K562 (cell line): Measurements from ENCODE around the gene E2F3. TPM values are rescaled to one million over a fixed set of nuclear protein-coding genes. Genes with fewer than 3 reads are reported as not detected.
A peak's percentile ranks its signal among the peaks of the same experiment; 100 is the strongest.

Experiments used
- BRD9 ChIP-seq: fragments of 450-650 bp; IDR thresholded peaks from 2 replicates; pipeline ENCODE4 v1.6.1; 2018; ENCODE audit warnings: low read depth; ENCODE audit not compliant: partially characterized antibody
- ETV1 ChIP-seq: fragments of 450-650 bp; conservative IDR thresholded peaks from 2 replicates; pipeline ENCODE4 v1.6.1; 2016; ENCODE audit warnings: missing genetic modification characterization, control low read depth, low read depth, missing compliant biosample characterization
- FOXJ2 ChIP-seq: fragments of 200-800 bp; sonication (Bioruptor generic); IDR thresholded peaks from 2 replicates; pipeline ENCODE4 v1.6.1; 2016; ENCODE audit warnings: missing genetic modification characterization, missing compliant biosample characterization
- KDM2B ChIP-seq: fragments of 250-450 bp; sonication (Bioruptor Pico); IDR thresholded peaks from 2 replicates; pipeline ENCODE4 v1.8.0; 2021; ENCODE audit warnings: mild to moderate bottlenecking, moderate library complexity
- MXI1 ChIP-seq: IDR thresholded peaks from 2 replicates; pipeline ENCODE4 v1.6.1; 2011; ENCODE audit warnings: low read depth, mild to moderate bottlenecking, improper control_type of control experiment, low read length
- POLR2AphosphoS2 ChIP-seq: IDR thresholded peaks from 2 replicates; pipeline ENCODE4 v1.6.1; 2012; ENCODE audit warnings: low read length, improper control_type of control experiment
- POLR2AphosphoS5 ChIP-seq: IDR thresholded peaks from 2 replicates; pipeline ENCODE4 v1.6.1; 2011; ENCODE audit warnings: mild to moderate bottlenecking, low read depth, low read length, moderate library complexity; ENCODE audit not compliant: control insufficient read depth, insufficient read depth
- PRPF4 ChIP-seq: fragments of 200-400 bp; formaldehyde crosslinking; IDR thresholded peaks from one replicate; pipeline ENCODE4 v1.6.1; 2017; ENCODE audit warnings: low read length, low read depth, mild to moderate bottlenecking; ENCODE audit not compliant: insufficient read depth, poor library complexity, severe bottlenecking
- PTTG1 ChIP-seq: fragments of 450-650 bp; IDR thresholded peaks from 2 replicates; pipeline ENCODE4 v1.6.1; 2016; ENCODE audit warnings: low read depth, mild to moderate bottlenecking, missing genetic modification characterization, missing compliant biosample characterization
- RB1 ChIP-seq: fragments of 450-650 bp; IDR thresholded peaks from 2 replicates; pipeline ENCODE4 v1.6.1; 2017; ENCODE audit warnings: low read depth, mild to moderate bottlenecking
- SMARCC2 ChIP-seq: fragments of 450-650 bp; IDR thresholded peaks from 2 replicates; pipeline ENCODE4 v1.6.1; 2017; ENCODE audit warnings: antibody characterized with exemption, moderate library complexity, mild to moderate bottlenecking, low read depth
- TAF9B ChIP-seq: fragments of 450-650 bp; IDR thresholded peaks from 2 replicates; pipeline ENCODE4 v1.6.1; 2018; ENCODE audit warnings: mild to moderate bottlenecking; ENCODE audit not compliant: partially characterized antibody
- ZNF143 ChIP-seq: sonication (generic); formaldehyde crosslinking; IDR thresholded peaks from 2 replicates; pipeline ENCODE4 v1.9.0; 2022; ENCODE audit warnings: mild to moderate bottlenecking, missing genetic modification reagents
- polyA plus RNA-seq, 8 experiments: library from polyadenylated mRNA; depleted of rRNA in 4 of 8; stranded (reverse) in 5 of 8; unstranded in 3 of 8; fragments of >200 nt; fragmentation: Nextera tagmentation in 2 of 8; fragmentation: Illumina TruSeq in 1 of 8; extraction: Ambion mirVana in 2 of 8; extraction: Trizol in 1 of 8; gene quantifications; 2 replicates each; pipeline versions ENCODE4 v1.2.1 to v1.2.3, GENCODE V29; 2011 to 2014; ENCODE audit warnings: inconsistent platforms in 1 of 8, missing spikeins in 1 of 8
- total RNA-seq, 7 experiments: library from RNA; depleted of rRNA in 6 of 7; stranded (reverse); fragments of >200 nt in 6 of 7; fragmentation: Illumina TruSeq in 2 of 7; extraction: Trizol in 2 of 7; gene quantifications; 2 replicates each; pipeline versions ENCODE4 v1.2.1 to v1.2.3, GENCODE V29; 2011 to 2021; ENCODE audit warnings: low replicate concordance in 1 of 7
- TF ChIP-seq, protein P1 (sequence below): fragments of 450-650 bp; IDR thresholded peaks from 2 replicates; pipeline ENCODE4 v1.7.1; 2018; ENCODE audit warnings: mild to moderate bottlenecking, low read depth; ENCODE audit not compliant: partially characterized antibody
- TF ChIP-seq, protein P2 (sequence below), 2 experiments: IDR thresholded peaks; 2 replicates each; pipeline ENCODE4 v1.6.1; 2012; ENCODE audit warnings: improper control_type of control experiment in 2 of 2, low read depth in 2 of 2, low read length in 2 of 2, borderline replicate concordance in 1 of 2
- TF ChIP-seq, protein P3 (sequence below): fragments of 250-450 bp; sonication (Bioruptor Pico); IDR thresholded peaks from 2 replicates; pipeline ENCODE4 v1.4.0; 2020; ENCODE audit warnings: mild to moderate bottlenecking, moderate library complexity
- TF ChIP-seq, protein P4 (sequence below): sonication (generic); formaldehyde crosslinking; IDR thresholded peaks from 2 replicates; pipeline ENCODE4 v1.8.1; 2022; ENCODE audit warnings: missing genetic modification reagents
- TF ChIP-seq, protein P5 (sequence below): sonication (generic); formaldehyde crosslinking; IDR thresholded peaks from 2 replicates; pipeline ENCODE4 v1.5.0; 2020; ENCODE audit warnings: missing genetic modification reagents

E2F3 gene
- total and polyA plus RNA-seq, 9 of the 15 experiments (the other 6 are each of a cell fraction or from before 2014, with no cell fraction given) = 11.1 to 44.7 (median 27.2) TPM

DNA sequence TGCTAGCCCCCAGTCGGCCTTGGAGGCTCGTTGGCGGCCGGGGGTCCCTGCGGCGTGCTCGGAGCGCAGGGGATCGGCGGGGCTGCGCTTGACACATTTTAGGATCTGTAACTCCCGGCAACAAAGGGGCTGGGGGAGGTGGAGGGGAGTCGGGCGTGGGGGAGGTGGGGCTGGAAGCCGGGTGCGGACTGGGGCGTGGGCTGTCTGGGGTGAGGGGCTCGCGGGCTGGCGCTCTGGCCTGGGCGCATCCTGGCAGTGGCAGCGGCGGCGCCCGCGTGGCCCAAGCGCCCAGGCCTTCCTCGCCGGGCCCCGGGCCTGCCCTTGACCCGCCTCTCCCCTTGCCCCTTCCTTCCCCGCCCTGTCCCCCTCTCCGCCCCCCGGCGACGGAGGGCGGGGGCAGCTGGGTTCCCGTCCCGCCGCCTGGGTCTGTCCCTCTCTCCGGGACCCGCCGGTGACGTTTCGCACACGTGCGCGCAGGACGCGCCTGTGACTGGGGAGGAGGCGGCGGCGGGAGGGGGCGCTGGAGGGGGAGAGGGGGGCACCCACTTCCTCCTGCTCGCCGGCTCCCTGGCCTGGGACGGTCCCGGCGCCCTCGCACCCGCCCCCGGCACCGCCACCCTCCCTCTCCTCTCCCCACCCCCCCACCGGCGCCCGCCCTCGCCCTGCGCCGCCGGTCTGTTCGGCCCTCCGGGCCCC lies 1.5 kb downstream of the E2F3 start (continued):
- TF ChIP-seq, protein P1, sequence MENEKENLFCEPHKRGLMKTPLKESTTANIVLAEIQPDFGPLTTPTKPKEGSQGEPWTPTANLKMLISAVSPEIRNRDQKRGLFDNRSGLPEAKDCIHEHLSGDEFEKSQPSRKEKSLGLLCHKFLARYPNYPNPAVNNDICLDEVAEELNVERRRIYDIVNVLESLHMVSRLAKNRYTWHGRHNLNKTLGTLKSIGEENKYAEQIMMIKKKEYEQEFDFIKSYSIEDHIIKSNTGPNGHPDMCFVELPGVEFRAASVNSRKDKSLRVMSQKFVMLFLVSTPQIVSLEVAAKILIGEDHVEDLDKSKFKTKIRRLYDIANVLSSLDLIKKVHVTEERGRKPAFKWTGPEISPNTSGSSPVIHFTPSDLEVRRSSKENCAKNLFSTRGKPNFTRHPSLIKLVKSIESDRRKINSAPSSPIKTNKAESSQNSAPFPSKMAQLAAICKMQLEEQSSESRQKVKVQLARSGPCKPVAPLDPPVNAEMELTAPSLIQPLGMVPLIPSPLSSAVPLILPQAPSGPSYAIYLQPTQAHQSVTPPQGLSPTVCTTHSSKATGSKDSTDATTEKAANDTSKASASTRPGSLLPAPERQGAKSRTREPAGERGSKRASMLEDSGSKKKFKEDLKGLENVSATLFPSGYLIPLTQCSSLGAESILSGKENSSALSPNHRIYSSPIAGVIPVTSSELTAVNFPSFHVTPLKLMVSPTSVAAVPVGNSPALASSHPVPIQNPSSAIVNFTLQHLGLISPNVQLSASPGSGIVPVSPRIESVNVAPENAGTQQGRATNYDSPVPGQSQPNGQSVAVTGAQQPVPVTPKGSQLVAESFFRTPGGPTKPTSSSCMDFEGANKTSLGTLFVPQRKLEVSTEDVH = no peak
- TF ChIP-seq BRD9 (no peak), PTTG1 (tag) (no peak), SMARCC2 (no peak), POLR2AphosphoS2 (no peak), KDM2B (no peak), MXI1 (no peak; the same call in 1 of the 2 replicates), ZNF143 (CRISPR knock-in tag) (no peak; the same call in 1 of the 2 replicates), ETV1 (tag) (no peak; the same call in 1 of the 2 replicates), FOXJ2 (peak; percentile 54; the same call in 1 of the 2 replicates), PRPF4 (no peak), RB1 (peak; percentile 75), TAF9B (peak; percentile 17), POLR2AphosphoS5 (peak; percentile 50)
- TF ChIP-seq, protein P2, sequence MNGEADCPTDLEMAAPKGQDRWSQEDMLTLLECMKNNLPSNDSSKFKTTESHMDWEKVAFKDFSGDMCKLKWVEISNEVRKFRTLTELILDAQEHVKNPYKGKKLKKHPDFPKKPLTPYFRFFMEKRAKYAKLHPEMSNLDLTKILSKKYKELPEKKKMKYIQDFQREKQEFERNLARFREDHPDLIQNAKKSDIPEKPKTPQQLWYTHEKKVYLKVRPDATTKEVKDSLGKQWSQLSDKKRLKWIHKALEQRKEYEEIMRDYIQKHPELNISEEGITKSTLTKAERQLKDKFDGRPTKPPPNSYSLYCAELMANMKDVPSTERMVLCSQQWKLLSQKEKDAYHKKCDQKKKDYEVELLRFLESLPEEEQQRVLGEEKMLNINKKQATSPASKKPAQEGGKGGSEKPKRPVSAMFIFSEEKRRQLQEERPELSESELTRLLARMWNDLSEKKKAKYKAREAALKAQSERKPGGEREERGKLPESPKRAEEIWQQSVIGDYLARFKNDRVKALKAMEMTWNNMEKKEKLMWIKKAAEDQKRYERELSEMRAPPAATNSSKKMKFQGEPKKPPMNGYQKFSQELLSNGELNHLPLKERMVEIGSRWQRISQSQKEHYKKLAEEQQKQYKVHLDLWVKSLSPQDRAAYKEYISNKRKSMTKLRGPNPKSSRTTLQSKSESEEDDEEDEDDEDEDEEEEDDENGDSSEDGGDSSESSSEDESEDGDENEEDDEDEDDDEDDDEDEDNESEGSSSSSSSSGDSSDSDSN (IDR thresholded peaks at IDR 0.05; ENCODE audit: borderline replicate concordance in 1 of 2, low read depth in 2 of 2, low read length in 2 of 2) = peak in 1 of 2 experiments; percentile 64; a peak in 1 of 4 replicates
- TF ChIP-seq, protein P3, sequence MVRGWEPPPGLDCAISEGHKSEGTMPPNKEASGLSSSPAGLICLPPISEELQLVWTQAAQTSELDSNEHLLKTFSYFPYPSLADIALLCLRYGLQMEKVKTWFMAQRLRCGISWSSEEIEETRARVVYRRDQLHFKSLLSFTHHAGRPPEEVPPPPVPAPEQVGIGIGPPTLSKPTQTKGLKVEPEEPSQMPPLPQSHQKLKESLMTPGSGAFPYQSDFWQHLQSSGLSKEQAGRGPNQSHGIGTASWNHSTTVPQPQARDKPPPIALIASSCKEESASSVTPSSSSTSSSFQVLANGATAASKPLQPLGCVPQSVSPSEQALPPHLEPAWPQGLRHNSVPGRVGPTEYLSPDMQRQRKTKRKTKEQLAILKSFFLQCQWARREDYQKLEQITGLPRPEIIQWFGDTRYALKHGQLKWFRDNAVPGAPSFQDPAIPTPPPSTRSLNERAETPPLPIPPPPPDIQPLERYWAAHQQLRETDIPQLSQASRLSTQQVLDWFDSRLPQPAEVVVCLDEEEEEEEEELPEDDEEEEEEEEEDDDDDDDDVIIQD (CRISPR knock-in tag) = no peak
- TF ChIP-seq, protein P4, sequence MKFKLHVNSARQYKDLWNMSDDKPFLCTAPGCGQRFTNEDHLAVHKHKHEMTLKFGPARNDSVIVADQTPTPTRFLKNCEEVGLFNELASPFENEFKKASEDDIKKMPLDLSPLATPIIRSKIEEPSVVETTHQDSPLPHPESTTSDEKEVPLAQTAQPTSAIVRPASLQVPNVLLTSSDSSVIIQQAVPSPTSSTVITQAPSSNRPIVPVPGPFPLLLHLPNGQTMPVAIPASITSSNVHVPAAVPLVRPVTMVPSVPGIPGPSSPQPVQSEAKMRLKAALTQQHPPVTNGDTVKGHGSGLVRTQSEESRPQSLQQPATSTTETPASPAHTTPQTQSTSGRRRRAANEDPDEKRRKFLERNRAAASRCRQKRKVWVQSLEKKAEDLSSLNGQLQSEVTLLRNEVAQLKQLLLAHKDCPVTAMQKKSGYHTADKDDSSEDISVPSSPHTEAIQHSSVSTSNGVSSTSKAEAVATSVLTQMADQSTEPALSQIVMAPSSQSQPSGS (CRISPR knock-in tag) = no peak
- TF ChIP-seq, protein P5, sequence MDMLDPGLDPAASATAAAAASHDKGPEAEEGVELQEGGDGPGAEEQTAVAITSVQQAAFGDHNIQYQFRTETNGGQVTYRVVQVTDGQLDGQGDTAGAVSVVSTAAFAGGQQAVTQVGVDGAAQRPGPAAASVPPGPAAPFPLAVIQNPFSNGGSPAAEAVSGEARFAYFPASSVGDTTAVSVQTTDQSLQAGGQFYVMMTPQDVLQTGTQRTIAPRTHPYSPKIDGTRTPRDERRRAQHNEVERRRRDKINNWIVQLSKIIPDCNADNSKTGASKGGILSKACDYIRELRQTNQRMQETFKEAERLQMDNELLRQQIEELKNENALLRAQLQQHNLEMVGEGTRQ = peak; percentile 93
